Activated CD8-positive, alpha-beta memory T cell treated with anti-CD3 and anti-CD28 coated beads, Interleukin-2, amount 10 ng/mL, durations not matched to agents 7 days and 5 days (primary cell): ENCODE data around the gene ANKRD12. TPM values are rescaled to one million over a fixed set of nuclear protein-coding genes. Genes with fewer than 3 reads are reported as not detected.
"Not testable (repeated sequence)": the region's sequence is repeated elsewhere in the genome, so short reads cannot be mapped to it uniquely, and the experiment has no call there.

ENCODE experiments used
- ATAC-seq: fragments of 150-1000 bp; cut with Tn5 transposase; one replicate; pipeline ENCODE4 v1.10.0; 2021; ENCODE audit warnings: moderate library complexity
- CTCF ChIA-PET: fragments of 350-600 bp; sonication (Branson Sonifier 250); formaldehyde crosslinking; loops from one replicate; lab custom pipeline; 2021; ENCODE audit warnings: antibody characterized with exemption; lab: Charles Lee
- DNase-seq: peaks from one replicate; pipeline ENCODE4 v3.0.0-alpha.2; 2020
- H3K27ac Mint-ChIP-seq: one replicate; pipeline ENCODE4 v1.8.0; 2021; ENCODE audit warnings: mild to moderate bottlenecking, mixed read lengths
- H3K27me3 Mint-ChIP-seq: one replicate; pipeline ENCODE4 v1.8.0; 2021; ENCODE audit warnings: mixed read lengths
- H3K36me3 Mint-ChIP-seq: one replicate; pipeline ENCODE4 v1.8.0; 2021; ENCODE audit warnings: mild to moderate bottlenecking, mixed read lengths
- H3K4me1 Mint-ChIP-seq: one replicate; pipeline ENCODE4 v1.8.0; 2021; ENCODE audit warnings: mixed read lengths
- H3K4me3 Mint-ChIP-seq: one replicate; pipeline ENCODE4 v1.8.0; 2021; ENCODE audit warnings: mild to moderate bottlenecking, moderate library complexity, mixed read lengths
- H3K9me3 Mint-ChIP-seq: one replicate; pipeline ENCODE4 v1.8.0; 2022; ENCODE audit warnings: low read depth, mixed read lengths
- total RNA-seq, 2 experiments: library from RNA; stranded (reverse); gene quantifications; one replicate each; pipeline ENCODE4 v1.2.3, GENCODE V29; 2021

The ANKRD12 gene
- 10 to 100 TPM; 67.5 to 76.9 TPM for total RNA-seq

GRCh38 chr18:9136315-9137155 lies at the start of gene ANKRD12:
TSS of gene ANKRD12 (plus strand) at chr18:9136781. CDS start at chr18:9182433, 45,652 bp downstream.
- Mint-ChIP-seq H3K27ac (peak within 1 kb of the TSS; percentile 98), H3K4me1 (peaks cover 53% of the 10 kb centered on the region), H3K27me3 (no peaks in the 10 kb centered on the region), H3K9me3 (no peaks in the 10 kb centered on the region), H3K4me3 (peak within 1 kb of the TSS; percentile 95), H3K36me3 (peaks cover 55% of the 10 kb centered on the region)
- ATAC-seq (peak; percentile 78), DNase-seq (peak; percentile 98)
- CTCF ChIA-PET = interaction anchor here (1.0 to 3.4 kb wide), 8 partner anchors 10 to 70 kb away, joined by 3 to 12 read pairs (median 6); no protein-coding TSS in a partner anchor

- H3K36me3 Mint-ChIP-seq = peaks cover 31% of the 10 kb centered on the region
- H3K9me3 Mint-ChIP-seq = no peaks in the 10 kb centered on the region
- H3K4me1 Mint-ChIP-seq = peaks cover 76% of the 10 kb centered on the region
- no peak for ATAC-seq
- peak overlapping the region; percentile 74 for H3K27ac Mint-ChIP-seq
- CTCF ChIA-PET = no interaction called here
- DNase-seq = no peak
- no peaks in the 10 kb centered on the region for H3K27me3 Mint-ChIP-seq
- no peak overlapping the region for H3K4me3 Mint-ChIP-seq
These were observed 49.4 kb upstream of the ANKRD12 start for GRCh38 chr18:9087144-9087543.

GRCh38 chr18:9088252-9088651 lies 48.3 kb upstream of the ANKRD12 start:
- Mint-ChIP-seq H3K9me3 (no peaks in the 10 kb centered on the region), H3K27me3 (no peaks in the 10 kb centered on the region), H3K27ac (peak overlapping the region; percentile 95), H3K4me1 (peaks cover 76% of the 10 kb centered on the region), H3K4me3 (peak overlapping the region; percentile 50), H3K36me3 (peaks cover 31% of the 10 kb centered on the region)
- DNase-seq = no peak
- ATAC-seq = no peak
- CTCF ChIA-PET = interaction anchor here (1.2 to 1.7 kb wide), 2 partner anchors 11 to 14 kb away, joined by 3 to 4 read pairs; no protein-coding TSS in a partner anchor

GRCh38 chr18:9088727-9089126 lies 47.9 kb upstream of the ANKRD12 start:
- peaks cover 32% of the 10 kb centered on the region for H3K36me3 Mint-ChIP-seq
- ATAC-seq, DNase-seq, H3K9me3 Mint-ChIP-seq, H3K27me3 Mint-ChIP-seq: not testable (repeated sequence)
- H3K4me1 Mint-ChIP-seq = peaks cover 74% of the 10 kb centered on the region
- peak overlapping the region; percentile 95 for H3K27ac Mint-ChIP-seq
- CTCF ChIA-PET = interaction anchor here (1.2 to 1.7 kb wide), 3 partner anchors 10 to 15 kb away, joined by 3 to 4 read pairs (median 4); no protein-coding TSS in a partner anchor
- peak overlapping the region; percentile 50 for H3K4me3 Mint-ChIP-seq

- Mint-ChIP-seq H3K4me3 (peak overlapping the region; percentile 79), H3K27me3 (no peaks in the 10 kb centered on the region), H3K4me1 (peaks cover 85% of the 10 kb centered on the region), H3K27ac (peak overlapping the region; percentile 95), H3K9me3 (no peaks in the 10 kb centered on the region), H3K36me3 (peaks cover 35% of the 10 kb centered on the region)
- CTCF ChIA-PET = interaction anchor here (1.0 to 2.0 kb wide), 7 partner anchors 9 to 47 kb away, joined by 3 to 6 read pairs (median 4); no protein-coding TSS in a partner anchor
- DNase-seq (no peak), ATAC-seq (peak; percentile 0)
These were observed 46.0 kb upstream of the ANKRD12 start for GRCh38 chr18:9090578-9090977.

GRCh38 chr18:9091066-9091476 lies 45.5 kb upstream of the ANKRD12 start:
- Mint-ChIP-seq H3K27me3 (no peaks in the 10 kb centered on the region), H3K4me1 (peaks cover 85% of the 10 kb centered on the region), H3K4me3 (peak overlapping the region; percentile 79), H3K27ac (peak overlapping the region; percentile 95), H3K9me3 (no peaks in the 10 kb centered on the region), H3K36me3 (peaks cover 32% of the 10 kb centered on the region)
- CTCF ChIA-PET = interaction anchor here (1.0 to 2.0 kb wide), 5 partner anchors 8 to 46 kb away, joined by 4 to 6 read pairs (median 4); no protein-coding TSS in a partner anchor
- ATAC-seq = peak; percentile 63
- DNase-seq = peak; percentile 60

GRCh38 chr18:9092665-9093064 lies 43.9 kb upstream of the ANKRD12 start:
- DNase-seq = no peak
- H3K27ac Mint-ChIP-seq = peak overlapping the region; percentile 62
- no peaks in the 10 kb centered on the region for H3K27me3 Mint-ChIP-seq
- H3K4me3 Mint-ChIP-seq = no peak overlapping the region
- CTCF ChIA-PET = interaction anchor here (1.8 kb wide), 1 partner anchor 10 kb away, joined by 6 read pairs; no protein-coding TSS in a partner anchor
- H3K9me3 Mint-ChIP-seq = no peaks in the 10 kb centered on the region
- H3K4me1 Mint-ChIP-seq = peaks cover 87% of the 10 kb centered on the region
- ATAC-seq = no peak
- peaks cover 24% of the 10 kb centered on the region for H3K36me3 Mint-ChIP-seq

GRCh38 chr18:9093109-9093508 lies 43.5 kb upstream of the ANKRD12 start:
- CTCF ChIA-PET, DNase-seq, H3K27me3 Mint-ChIP-seq, ATAC-seq, H3K4me3 Mint-ChIP-seq, H3K9me3 Mint-ChIP-seq: not testable (repeated sequence)
- peak overlapping the region; percentile 62 for H3K27ac Mint-ChIP-seq
- peaks cover 86% of the 10 kb centered on the region for H3K4me1 Mint-ChIP-seq
- peaks cover 21% of the 10 kb centered on the region for H3K36me3 Mint-ChIP-seq

GRCh38 chr18:9094307-9095226 lies 42.0 kb upstream of the ANKRD12 start:
- DNase-seq (peak; percentile 81), ATAC-seq (peak; percentile 48)
- peak overlapping the region; percentile 63 for H3K4me3 Mint-ChIP-seq
- H3K9me3 Mint-ChIP-seq = no peaks in the 10 kb centered on the region
- CTCF ChIA-PET = interaction anchor here (1.0 to 3.6 kb wide), 3 partner anchors 12 to 49 kb away, joined by 3 to 13 read pairs (median 4); no protein-coding TSS in a partner anchor
- peaks cover 73% of the 10 kb centered on the region for H3K4me1 Mint-ChIP-seq
- H3K27ac Mint-ChIP-seq = peak overlapping the region; percentile 98
- no peaks in the 10 kb centered on the region for H3K27me3 Mint-ChIP-seq
- H3K36me3 Mint-ChIP-seq = peaks cover 15% of the 10 kb centered on the region

GRCh38 chr18:9095297-9096006 lies 41.1 kb upstream of the ANKRD12 start:
- H3K27me3 Mint-ChIP-seq = no peaks in the 10 kb centered on the region
- H3K27ac Mint-ChIP-seq = peak overlapping the region; percentile 98
- DNase-seq (peak; percentile 87), ATAC-seq (peak; percentile 73)
- no peaks in the 10 kb centered on the region for H3K9me3 Mint-ChIP-seq
- peak overlapping the region; percentile 63 for H3K4me3 Mint-ChIP-seq
- peaks cover 13% of the 10 kb centered on the region for H3K36me3 Mint-ChIP-seq
- H3K4me1 Mint-ChIP-seq = peaks cover 66% of the 10 kb centered on the region
- CTCF ChIA-PET = interaction anchor here (1.4 to 3.6 kb wide), 4 partner anchors 9 to 23 kb away, joined by 3 to 13 read pairs (median 4); no protein-coding TSS in a partner anchor

- ATAC-seq (no peak), DNase-seq (no peak)
- H3K36me3 Mint-ChIP-seq = peaks cover 10% of the 10 kb centered on the region
- H3K4me1 Mint-ChIP-seq = peaks cover 65% of the 10 kb centered on the region
- CTCF ChIA-PET = interaction anchor here (1.4 to 3.6 kb wide), 4 partner anchors 9 to 23 kb away, joined by 3 to 13 read pairs (median 4); no protein-coding TSS in a partner anchor
- H3K9me3 Mint-ChIP-seq = no peaks in the 10 kb centered on the region
- peak overlapping the region; percentile 98 for H3K27ac Mint-ChIP-seq
- no peaks in the 10 kb centered on the region for H3K27me3 Mint-ChIP-seq
- H3K4me3 Mint-ChIP-seq = peak overlapping the region; percentile 63
These were observed 40.6 kb upstream of the ANKRD12 start for GRCh38 chr18:9096007-9096371.

- peak overlapping the region; percentile 63 for H3K27ac Mint-ChIP-seq
- H3K27me3 Mint-ChIP-seq = no peaks in the 10 kb centered on the region
- no peak for ATAC-seq
- H3K9me3 Mint-ChIP-seq = no peaks in the 10 kb centered on the region
- CTCF ChIA-PET = interaction anchor here (1.2 to 3.6 kb wide), 4 partner anchors 8 to 23 kb away, joined by 3 to 13 read pairs (median 4); no protein-coding TSS in a partner anchor
- no peak for DNase-seq
- H3K4me1 Mint-ChIP-seq = peaks cover 61% of the 10 kb centered on the region
- peaks cover 7% of the 10 kb centered on the region for H3K36me3 Mint-ChIP-seq
- no peak overlapping the region for H3K4me3 Mint-ChIP-seq
These were observed 39.9 kb upstream of the ANKRD12 start for GRCh38 chr18:9096685-9097084.
